SU-DHL-6 (cell line): ENCODE results near the gene SUGCT.
"Not testable (repeated sequence)": the region's sequence is repeated elsewhere in the genome, so short reads cannot be mapped to it uniquely, and the experiment has no call there.

Source experiments
- H2AFZ ChIP-seq: fragments of 200-600 bp; sonication (generic); 2 replicates; pipeline ENCODE4 v1.6.1; 2014; ENCODE audit warnings: low read depth, mild to moderate bottlenecking, moderate library complexity, mixed read lengths, antibody characterized with exemption, low read length; ENCODE audit not compliant: severe bottlenecking
- H3F3A ChIP-seq: fragments of 200-600 bp; shearing (Covaris generic); 2 replicates; pipeline ENCODE4 v1.6.0; 2016; ENCODE audit warnings: antibody characterized with exemption, mild to moderate bottlenecking; ENCODE audit not compliant: insufficient read depth
- H3K27ac ChIP-seq: fragments of 200-600 bp; sonication (generic); 2 replicates; pipeline ENCODE4 v1.5.1; 2016; ENCODE audit warnings: low read depth, mild to moderate bottlenecking, low read length, moderate library complexity, mixed read lengths
- H3K27me3 ChIP-seq: fragments of 200-600 bp; sonication (generic), shearing (Covaris generic); 2 replicates; pipeline ENCODE4 v1.6.0; 2014; ENCODE audit warnings: mild to moderate bottlenecking, low read length
- H3K36me3 ChIP-seq: fragments of 200-600 bp; sonication (generic); 2 replicates; pipeline ENCODE4 v1.6.1; 2014; ENCODE audit warnings: mild to moderate bottlenecking, low read length, mixed read lengths
- H3K4me2 ChIP-seq: fragments of 300-600, 200-600 bp; shearing (Covaris generic), sonication (generic); 2 replicates; pipeline ENCODE4 v1.6.0; 2014; ENCODE audit warnings: low read length, low read depth, mild to moderate bottlenecking; ENCODE audit not compliant: poor library complexity, severe bottlenecking
- H3K4me3 ChIP-seq: fragments of 200-600 bp; sonication (generic); 2 replicates; pipeline ENCODE4 v1.5.1; 2014; ENCODE audit warnings: antibody characterized with exemption, low read length, mild to moderate bottlenecking, mixed read lengths; ENCODE audit not compliant: insufficient read depth, poor library complexity, severe bottlenecking
- H3K79me2 ChIP-seq: fragments of 200-600 bp; sonication (generic); 2 replicates; pipeline ENCODE4 v1.6.1; 2014; ENCODE audit warnings: mild to moderate bottlenecking, low read length, moderate library complexity; ENCODE audit not compliant: insufficient read depth
- H3K9ac ChIP-seq: fragments of 200-600 bp; sonication (generic); 2 replicates; pipeline ENCODE4 v1.7.0; 2014; ENCODE audit warnings: mild to moderate bottlenecking, low read length
- H3K9me2 ChIP-seq: fragments of 200-600 bp; sonication (generic); replicated peaks from 2 replicates; pipeline ENCODE4 v1.6.1; 2014; ENCODE audit warnings: low read length; ENCODE audit not compliant: insufficient read depth
- H3K9me3 ChIP-seq: fragments of 200-600 bp; sonication (generic); 2 replicates; pipeline ENCODE4 v1.6.1; 2014; ENCODE audit warnings: low read length, mixed read lengths; ENCODE audit not compliant: insufficient read depth
- H4K20me1 ChIP-seq: fragments of 200-600 bp; sonication (generic); 2 replicates; pipeline ENCODE4 v1.6.1; 2014; ENCODE audit warnings: low read depth, mild to moderate bottlenecking, antibody characterized with exemption, low read length, moderate library complexity, mixed read lengths
- CTCF ChIP-seq: fragments of 200-600 bp; sonication (generic); IDR thresholded peaks from one replicate; pipeline ENCODE4 v1.5.1; 2017; ENCODE audit warnings: antibody characterized with exemption, mild to moderate bottlenecking, low read length, moderate library complexity; ENCODE audit not compliant: insufficient read depth, poor library complexity, severe bottlenecking
- EZH2phosphoT487 ChIP-seq: fragments of 200-600 bp; sonication (generic), shearing (Covaris generic); conservative IDR thresholded peaks from 2 replicates; pipeline ENCODE4 v1.6.1; 2018; ENCODE audit warnings: mild to moderate bottlenecking, antibody characterized with exemption, low read length, moderate library complexity, mixed read lengths

Gene SUGCT

GRCh38 chr7:40263752-40264390, 129.1 kb downstream of the SUGCT start:
- H3K4me3 ChIP-seq: no peak overlapping the region
- no peaks in the 10 kb centered on the region for H3K9me3 ChIP-seq
- H3K9me2 ChIP-seq: no peaks in the 10 kb centered on the region
- no peak overlapping the region for H2AFZ ChIP-seq
- H3K36me3 ChIP-seq: no peaks in the 10 kb centered on the region
- no peaks in the 10 kb centered on the region for H3K27me3 ChIP-seq
- no peak overlapping the region for H3K27ac ChIP-seq
- no peaks in the 10 kb centered on the region for H4K20me1 ChIP-seq
- no peaks in the 10 kb centered on the region for H3K79me2 ChIP-seq
- no peaks in the 10 kb centered on the region for H3F3A ChIP-seq
- no peak overlapping the region for H3K4me2 ChIP-seq
- H3K9ac ChIP-seq: no peak overlapping the region
- TF ChIP-seq CTCF: no peak
- no peak for TF ChIP-seq EZH2phosphoT487

GRCh38 chr7:40267583-40267982, 132.8 kb downstream of the SUGCT start:
- Histone ChIP-seq H3K4me3 (no peak overlapping the region), H3K79me2 (no peaks in the 10 kb centered on the region), H3K9me3 (no peaks in the 10 kb centered on the region), H4K20me1 (no peaks in the 10 kb centered on the region), H2AFZ (no peak overlapping the region), H3K9ac (no peak overlapping the region), H3K27me3 (no peaks in the 10 kb centered on the region), H3K9me2 (no peaks in the 10 kb centered on the region), H3K36me3 (no peaks in the 10 kb centered on the region), H3F3A (no peaks in the 10 kb centered on the region), H3K27ac (no peak overlapping the region), H3K4me2 (no peak overlapping the region)
- TF ChIP-seq CTCF (no peak), EZH2phosphoT487 (no peak)

GRCh38 chr7:40268810-40269209, 134.0 kb downstream of the SUGCT start:
- not testable (repeated sequence) for H3K4me3 ChIP-seq, H3K36me3 ChIP-seq, H3K79me2 ChIP-seq, H4K20me1 ChIP-seq, H3K9me2 ChIP-seq, H3K9me3 ChIP-seq, H3K4me2 ChIP-seq, H2AFZ ChIP-seq, H3F3A ChIP-seq, H3K27ac ChIP-seq, H3K9ac ChIP-seq, H3K27me3 ChIP-seq

GRCh38 chr7:40276061-40276460, 141.3 kb downstream of the SUGCT start:
- no peaks in the 10 kb centered on the region for H3K9me2 ChIP-seq
- H3K36me3 ChIP-seq: no peaks in the 10 kb centered on the region
- no peaks in the 10 kb centered on the region for H3K27me3 ChIP-seq
- H3K4me3 ChIP-seq: no peak overlapping the region
- no peaks in the 10 kb centered on the region for H4K20me1 ChIP-seq
- H3K9me3 ChIP-seq: no peaks in the 10 kb centered on the region
- H3F3A ChIP-seq: no peaks in the 10 kb centered on the region
- TF ChIP-seq CTCF: no peak
- no peak for TF ChIP-seq EZH2phosphoT487
- no peaks in the 10 kb centered on the region for H3K79me2 ChIP-seq
- H3K4me2 ChIP-seq: no peak overlapping the region
- H2AFZ ChIP-seq: no peak overlapping the region
- H3K27ac ChIP-seq: no peak overlapping the region
- no peak overlapping the region for H3K9ac ChIP-seq
